ENCODE measurements around the gene IGLON5.

IGLON5 gene

GRCh38 chr19:51366389-51367254, 55.2 kb downstream of the IGLON5 start:
- ChIA-PET POLR2A (interaction anchor here (1.9 kb wide), 1 partner anchor 51 kb away, joined by 11 read pairs; the partner anchor contains the start of gene SIGLEC10), CTCF (interaction anchor here (1.0 to 2.1 kb wide), 5 partner anchors 10 to 294 kb away, joined by 3 to 8 read pairs (median 4); no protein-coding TSS in a partner anchor)
- peak; percentile 97 for DNase-seq (ENCODE audit: extremely low spot score)
- no peak for TF ChIP-seq CTCF (IDR thresholded peaks at IDR 0.05; ENCODE audit: control extremely low read depth, extremely low read depth, low read depth, missing control alignments)

GRCh38 chr19:51367255-51367564, 55.8 kb downstream of the IGLON5 start:
- CTCF ChIA-PET, result interaction anchor here (1.0 to 1.7 kb wide), 7 partner anchors 24 to 70 kb away, joined by 4 to 8 read pairs (median 6); no protein-coding TSS in a partner anchor
- DNase-seq (ENCODE audit: extremely low spot score), result no peak
- TF ChIP-seq CTCF (IDR thresholded peaks at IDR 0.05; ENCODE audit: control extremely low read depth, extremely low read depth, low read depth, missing control alignments), result no peak
- POLR2A ChIA-PET, result interaction anchor here (0.6 to 1.9 kb wide), 4 partner anchors 22 to 50 kb away, joined by 3 to 11 read pairs (median 8); partner anchors contain the start of gene SIGLEC10

GRCh38 chr19:51367565-51368365, 56.3 kb downstream of the IGLON5 start:
- ChIA-PET POLR2A (interaction anchor here (0.6 to 1.9 kb wide), 6 partner anchors 22 to 346 kb away, joined by 3 to 11 read pairs (median 8); partner anchors contain the start of gene SIGLEC10), CTCF (interaction anchor here (1.0 to 1.7 kb wide), 9 partner anchors 8 to 69 kb away, joined by 3 to 8 read pairs (median 6); partner anchors contain the start of gene SIGLEC10)
- DNase-seq (ENCODE audit: extremely low spot score), result peak; percentile 99
- no peak for TF ChIP-seq CTCF (IDR thresholded peaks at IDR 0.05; ENCODE audit: control extremely low read depth, extremely low read depth, low read depth, missing control alignments)

- no peak for DNase-seq (ENCODE audit: extremely low spot score)
- no peak for TF ChIP-seq CTCF (IDR thresholded peaks at IDR 0.05; ENCODE audit: control extremely low read depth, extremely low read depth, low read depth, missing control alignments)
- ChIA-PET POLR2A (interaction anchor here (1.1 to 1.9 kb wide), 3 partner anchors 27 to 49 kb away, joined by 7 to 11 read pairs (median 10); partner anchors contain the start of gene SIGLEC10), CTCF (interaction anchor here (1.0 to 1.9 kb wide), 9 partner anchors 9 to 68 kb away, joined by 3 to 8 read pairs (median 6); partner anchors contain the start of gene SIGLEC10)
Measured at GRCh38 chr19:51368366-51369282, 57.2 kb downstream of the IGLON5 start, which contains the start of gene CLDND2. Gene CLDND2 (minus strand): TSS chr19:51369003. CDS start chr19:51368577, 426 bp downstream.

GRCh38 chr19:51370230-51370629, 58.8 kb downstream of the IGLON5 start:
- CTCF ChIA-PET, result interaction anchor here (1.1 to 3.4 kb wide), 4 partner anchors 9 to 51 kb away, joined by 3 to 9 read pairs (median 5); no protein-coding TSS in a partner anchor
- no peak for TF ChIP-seq CTCF (IDR thresholded peaks at IDR 0.05; ENCODE audit: control extremely low read depth, extremely low read depth, low read depth, missing control alignments)
- no peak for DNase-seq (ENCODE audit: extremely low spot score)
- POLR2A ChIA-PET, result no interaction called here
